Measurements from ENCODE around the gene RPL22. TPM values are rescaled to one million over a fixed set of nuclear protein-coding genes. Genes with fewer than 3 reads are reported as not detected.

The RPL22 gene
- total RNA-seq, 1 donor from 2014 or later: 414 TPM

DNA sequence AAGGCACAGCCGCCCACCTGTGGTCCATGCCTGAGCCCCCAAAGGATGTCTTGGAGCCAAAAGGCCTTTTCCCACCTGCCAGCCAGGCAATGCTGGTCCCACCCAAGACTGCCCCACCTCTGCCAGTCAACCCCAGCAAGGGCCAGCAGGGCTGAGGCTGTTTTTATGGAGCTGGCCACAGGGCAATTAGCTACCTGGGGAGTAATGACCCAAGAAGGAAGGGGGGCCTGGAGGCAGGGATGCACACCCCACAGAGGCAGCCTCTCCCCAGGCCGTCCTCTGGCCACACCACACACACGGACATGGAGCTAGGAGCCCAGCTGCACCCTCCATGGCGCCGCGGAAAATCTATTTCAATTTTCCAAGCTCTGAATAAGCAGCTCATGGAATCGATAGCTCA is 46.5 kb downstream of the RPL22 start:
- Mint-ChIP-seq H3K27ac (no peak overlapping the region), H3K4me3 (ENCODE audit: low read depth) (no peak overlapping the region), H3K36me3 (ENCODE audit: insufficient read depth) (no peaks in the 10 kb centered on the region), H3K27me3 (peaks cover 25% of the 10 kb centered on the region), H3K9me3 (ENCODE audit: low read depth) (no peaks in the 10 kb centered on the region), H3K4me1 (ENCODE audit: low read depth) (peaks cover 2% of the 10 kb centered on the region)
- TF ChIP-seq, protein P1, sequence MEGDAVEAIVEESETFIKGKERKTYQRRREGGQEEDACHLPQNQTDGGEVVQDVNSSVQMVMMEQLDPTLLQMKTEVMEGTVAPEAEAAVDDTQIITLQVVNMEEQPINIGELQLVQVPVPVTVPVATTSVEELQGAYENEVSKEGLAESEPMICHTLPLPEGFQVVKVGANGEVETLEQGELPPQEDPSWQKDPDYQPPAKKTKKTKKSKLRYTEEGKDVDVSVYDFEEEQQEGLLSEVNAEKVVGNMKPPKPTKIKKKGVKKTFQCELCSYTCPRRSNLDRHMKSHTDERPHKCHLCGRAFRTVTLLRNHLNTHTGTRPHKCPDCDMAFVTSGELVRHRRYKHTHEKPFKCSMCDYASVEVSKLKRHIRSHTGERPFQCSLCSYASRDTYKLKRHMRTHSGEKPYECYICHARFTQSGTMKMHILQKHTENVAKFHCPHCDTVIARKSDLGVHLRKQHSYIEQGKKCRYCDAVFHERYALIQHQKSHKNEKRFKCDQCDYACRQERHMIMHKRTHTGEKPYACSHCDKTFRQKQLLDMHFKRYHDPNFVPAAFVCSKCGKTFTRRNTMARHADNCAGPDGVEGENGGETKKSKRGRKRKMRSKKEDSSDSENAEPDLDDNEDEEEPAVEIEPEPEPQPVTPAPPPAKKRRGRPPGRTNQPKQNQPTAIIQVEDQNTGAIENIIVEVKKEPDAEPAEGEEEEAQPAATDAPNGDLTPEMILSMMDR (IDR thresholded peaks at IDR 0.05; ENCODE audit: unreplicated experiment): no peak
- no peak for DNase-seq (ENCODE audit: low spot score, unreplicated experiment)

DNA sequence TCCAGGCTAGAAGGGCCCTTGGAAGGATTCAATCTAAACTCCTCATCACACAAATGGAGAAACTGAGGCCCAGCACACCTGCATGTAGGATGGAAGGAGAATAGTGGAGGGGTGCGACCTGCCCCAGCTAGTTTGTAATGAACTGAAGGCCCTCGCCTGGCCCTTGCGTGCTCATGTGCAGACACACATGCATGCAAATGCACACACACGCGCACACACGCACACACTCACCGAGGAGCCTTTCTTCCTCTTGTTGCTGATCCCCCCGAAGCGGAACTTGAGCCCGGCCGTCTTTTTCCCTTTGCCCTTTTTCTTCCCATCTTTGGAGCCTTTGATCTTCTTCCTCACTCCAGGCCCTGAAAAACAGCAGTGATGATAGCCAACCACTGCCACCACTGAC is 47.2 kb downstream of the RPL22 start:
- no peaks in the 10 kb centered on the region for H3K9me3 Mint-ChIP-seq (ENCODE audit: low read depth)
- no peak for DNase-seq (ENCODE audit: low spot score, unreplicated experiment)
- no peaks in the 10 kb centered on the region for H3K4me1 Mint-ChIP-seq (ENCODE audit: low read depth)
- peaks cover 25% of the 10 kb centered on the region for H3K27me3 Mint-ChIP-seq
- no peak overlapping the region for H3K27ac Mint-ChIP-seq
- no peak overlapping the region for H3K4me3 Mint-ChIP-seq (ENCODE audit: low read depth)
- TF ChIP-seq, protein P1 (IDR thresholded peaks at IDR 0.05; ENCODE audit: unreplicated experiment): no peak
- no peaks in the 10 kb centered on the region for H3K36me3 Mint-ChIP-seq (ENCODE audit: insufficient read depth)

DNA sequence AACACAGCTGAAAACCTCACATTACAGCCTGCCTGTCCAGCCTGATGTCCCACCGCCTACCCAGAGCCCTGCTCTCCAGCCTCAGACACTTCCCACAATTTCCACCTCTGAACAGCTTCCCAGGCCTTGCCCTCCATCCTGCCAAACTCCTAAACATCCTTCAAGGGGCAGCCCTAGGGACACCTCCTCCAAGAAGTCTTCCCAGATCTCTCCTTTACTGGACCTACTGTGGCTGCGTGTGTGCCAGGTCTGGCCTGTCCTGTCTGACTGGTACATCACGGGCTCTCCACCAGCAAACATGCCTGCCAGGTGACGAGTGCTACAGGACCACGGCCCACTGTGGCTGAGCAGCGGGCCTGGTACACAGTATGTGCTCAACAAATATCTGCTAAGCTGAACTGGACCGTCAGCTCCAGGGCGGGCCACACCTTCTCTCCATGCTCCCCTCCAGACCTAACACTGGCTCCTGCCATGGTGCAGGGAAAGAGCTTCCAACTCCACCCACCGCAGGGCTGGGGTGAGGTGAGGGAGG is 48.0 kb downstream of the RPL22 start:
- Mint-ChIP-seq H3K27me3 (peaks cover 31% of the 10 kb centered on the region), H3K36me3 (ENCODE audit: insufficient read depth) (no peaks in the 10 kb centered on the region), H3K9me3 (ENCODE audit: low read depth) (no peaks in the 10 kb centered on the region), H3K4me3 (ENCODE audit: low read depth) (no peak overlapping the region), H3K4me1 (ENCODE audit: low read depth) (no peaks in the 10 kb centered on the region), H3K27ac (no peak overlapping the region)
- TF ChIP-seq, protein P1 (IDR thresholded peaks at IDR 0.05; ENCODE audit: unreplicated experiment): no peak
- DNase-seq (ENCODE audit: low spot score, unreplicated experiment): no peak

DNA sequence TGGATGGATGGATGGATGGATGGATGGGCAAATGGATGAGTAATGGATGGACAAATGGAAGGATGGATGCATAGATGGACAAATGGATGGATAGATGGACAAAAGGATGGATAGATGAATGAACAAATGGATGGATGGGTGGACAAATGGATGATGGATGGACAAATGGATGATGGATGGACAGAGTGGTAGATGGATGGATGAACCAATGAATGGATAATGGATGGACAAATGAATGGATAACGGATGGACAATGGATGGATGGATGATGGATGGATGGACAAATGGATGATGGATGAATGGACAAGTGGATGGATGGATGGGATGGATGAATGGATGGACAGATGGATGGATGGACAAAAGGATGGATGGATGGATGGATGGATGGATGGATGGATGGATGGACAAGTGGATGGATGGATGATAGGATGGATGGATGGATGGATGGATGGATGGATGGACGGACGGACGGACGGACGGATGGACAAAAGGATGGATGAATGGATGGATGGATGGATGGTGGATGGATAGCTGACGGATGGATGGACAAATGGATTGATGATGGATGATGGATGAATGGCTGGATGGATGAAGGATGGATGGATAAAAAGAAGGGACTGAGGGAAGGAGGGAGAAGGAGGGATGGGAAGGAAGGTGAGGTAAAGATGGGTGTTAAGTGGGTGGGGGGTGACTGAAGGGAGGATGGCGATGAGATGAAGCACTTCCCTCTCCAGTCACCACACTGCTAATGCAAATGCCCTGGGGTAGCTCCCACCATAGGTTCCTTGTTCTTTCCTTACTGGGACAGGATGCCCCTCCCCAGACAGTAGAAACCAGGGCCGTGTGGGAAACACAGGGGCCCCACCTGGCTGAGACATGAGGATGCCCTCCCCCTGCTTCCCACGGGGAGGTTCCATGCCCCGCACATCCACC is 49.1 kb downstream of the RPL22 start:
- Mint-ChIP-seq H3K27me3 (peaks cover 34% of the 10 kb centered on the region), H3K27ac (no peak overlapping the region), H3K9me3 (ENCODE audit: low read depth) (no peaks in the 10 kb centered on the region), H3K36me3 (ENCODE audit: insufficient read depth) (no peaks in the 10 kb centered on the region), H3K4me3 (ENCODE audit: low read depth) (no peak overlapping the region), H3K4me1 (ENCODE audit: low read depth) (no peaks in the 10 kb centered on the region)
- TF ChIP-seq, protein P1 (IDR thresholded peaks at IDR 0.05; ENCODE audit: unreplicated experiment): no peak
- DNase-seq (ENCODE audit: low spot score, unreplicated experiment): no peak

DNA sequence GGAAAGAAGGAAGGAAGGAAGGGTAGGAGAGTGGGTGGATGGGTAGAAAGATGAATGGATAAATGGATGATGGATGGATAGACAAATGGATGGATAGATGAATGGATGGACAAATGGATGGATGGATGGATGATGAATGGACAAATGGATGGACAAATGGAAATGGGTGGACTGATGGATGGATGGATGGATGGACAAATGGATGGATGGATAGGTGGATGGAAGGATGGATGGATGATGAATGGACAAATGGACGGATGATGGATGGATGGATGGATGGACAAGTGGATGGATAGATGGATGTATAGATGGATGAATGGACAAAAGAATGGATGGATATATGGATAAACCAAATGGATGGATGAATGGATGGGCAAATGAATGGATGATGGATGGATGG is 49.8 kb downstream of the RPL22 start:
- Mint-ChIP-seq H3K4me3 (ENCODE audit: low read depth) (no peak overlapping the region), H3K27me3 (peaks cover 37% of the 10 kb centered on the region), H3K9me3 (ENCODE audit: low read depth) (no peaks in the 10 kb centered on the region), H3K27ac (no peak overlapping the region), H3K4me1 (ENCODE audit: low read depth) (no peaks in the 10 kb centered on the region), H3K36me3 (ENCODE audit: insufficient read depth) (no peaks in the 10 kb centered on the region)
- DNase-seq (ENCODE audit: low spot score, unreplicated experiment): no peak
- TF ChIP-seq, protein P1 (IDR thresholded peaks at IDR 0.05; ENCODE audit: unreplicated experiment): no peak
